HCT116 (cell line): Measurements from ENCODE around the gene WHRN. TPM values are rescaled to one million over a fixed set of nuclear protein-coding genes. Genes with fewer than 3 reads are reported as not detected.

ENCODE experiments used
- ATAC-seq: fragments of 200-7000 bp; cut with Tn5 transposase; 2 replicates; pipeline ENCODE4 v1.9.1; 2020; ENCODE audit warnings: mild to moderate bottlenecking, moderate library complexity
- BruUV-seq: library from RNA; stranded (reverse); fragments of 400-500 nt; replicated peaks from 2 replicates; lab custom pipeline; 2021; lab: Mats Ljungman, UMichigan
- CTCF ChIA-PET: fragments of 300-600 bp; sonication (Branson Sonifier 250); formaldehyde crosslinking; loops from one replicate; lab custom pipeline; 2021; ENCODE audit warnings: antibody characterized with exemption; lab: Charles Lee
- POLR2A ChIA-PET: fragments of 300-600, 350-600 bp; sonication (Branson Sonifier 250); formaldehyde crosslinking; loops from one replicate; lab custom pipeline; 2021; ENCODE audit warnings: antibody characterized with exemption; lab: Charles Lee
- RAD21 ChIA-PET, 2 experiments: fragments of 300-600 bp; sonication (Branson Sonifier 250); formaldehyde crosslinking; loops; one replicate each; lab custom pipeline; 2023; ENCODE audit warnings: low total read pairs in 2 of 2; ENCODE audit not compliant: uncharacterized antibody in 2 of 2, unreplicated experiment in 2 of 2, low non-redundant PET in 1 of 2; lab: Charles Lee
- DNase-seq: peaks from one replicate; pipeline ENCODE4 v3.0.0-alpha.2; 2010; ENCODE audit warnings: low read depth, low spot score
- H2AFZ ChIP-seq: fragments of 200-600 bp; shearing (Covaris generic), sonication (generic); 2 replicates; pipeline ENCODE4 v1.6.1; 2017; ENCODE audit warnings: low read depth, mixed run types, mixed read lengths, antibody characterized with exemption, low read length; ENCODE audit not compliant: poor library complexity, severe bottlenecking
- H3K27ac ChIP-seq: 2 replicates; pipeline ENCODE4 v1.5.1; 2012; ENCODE audit warnings: low read depth, low read length
- H3K27me3 ChIP-seq: fragments of 200-600 bp; sonication (generic); 2 replicates; pipeline ENCODE4 v1.6.1; 2016; ENCODE audit warnings: mixed run types, low read length, mixed read lengths; ENCODE audit not compliant: insufficient read depth
- H3K36me3 ChIP-seq, 2 experiments: fragments of 200-500 bp in 1 of 2; fragments of 200-600 bp in 1 of 2; sonication (Bioruptor generic) in 1 of 2; sonication (generic) in 1 of 2; 2 replicates each; pipeline versions ENCODE4 v1.5.1 to v1.6.1; 2014 to 2016; ENCODE audit warnings: low read length in 2 of 2, inconsistent platforms in 1 of 2, mixed read lengths in 1 of 2, mixed run types in 1 of 2; ENCODE audit not compliant: insufficient read depth in 2 of 2, control insufficient read depth in 1 of 2
- H3K4me1 ChIP-seq, 2 experiments: fragments of 200-600 bp in 1 of 2; sonication (generic) in 1 of 2; 2 replicates each; pipeline versions ENCODE4 v1.5.1 to v1.6.1; 2012 to 2017; ENCODE audit warnings: low read length in 2 of 2, inconsistent platforms in 1 of 2, mild to moderate bottlenecking in 1 of 2, mixed read lengths in 1 of 2, mixed run types in 1 of 2, moderate library complexity in 1 of 2; ENCODE audit not compliant: insufficient read depth in 2 of 2, control insufficient read depth in 1 of 2
- H3K4me2 ChIP-seq: fragments of 200-600 bp; sonication (generic); 2 replicates; pipeline ENCODE4 v1.6.1; 2017; ENCODE audit warnings: mixed run types, low read length, mixed read lengths
- H3K4me3 ChIP-seq, 2 experiments: fragments of 200-600 bp in 1 of 2; sonication (generic) in 1 of 2; replicated peaks in 1 of 2; 2 replicates each; pipeline ENCODE4 v1.5.1; 2011 to 2016; ENCODE audit warnings: low read length in 2 of 2, control low read depth in 1 of 2, low read depth in 1 of 2, mild to moderate bottlenecking in 1 of 2, mixed read lengths in 1 of 2, mixed run types in 1 of 2
- H3K79me2 ChIP-seq: fragments of 200-600 bp; sonication (generic); 2 replicates; pipeline ENCODE4 v1.6.1; 2017; ENCODE audit warnings: mild to moderate bottlenecking, mixed run types, low read length, moderate library complexity, mixed read lengths; ENCODE audit not compliant: insufficient read depth
- H3K9ac ChIP-seq: fragments of 200-600 bp; sonication (generic); 2 replicates; pipeline ENCODE4 v1.6.1; 2016; ENCODE audit warnings: low read length, mixed read lengths
- H3K9me2 ChIP-seq: fragments of 200-600 bp; sonication (generic), shearing (Covaris generic); 2 replicates; pipeline ENCODE4 v1.6.1; 2017; ENCODE audit warnings: mixed run types, mild to moderate bottlenecking, moderate library complexity; ENCODE audit not compliant: insufficient read depth
- H3K9me3 ChIP-seq, 2 experiments: fragments of 200-500 bp in 1 of 2; fragments of 200-600 bp in 1 of 2; sonication (Bioruptor generic) in 1 of 2; sonication (generic) in 1 of 2; 2 replicates each; pipeline ENCODE4 v1.6.1; 2014 to 2017; ENCODE audit warnings: low read length in 2 of 2, mixed read lengths in 2 of 2, inconsistent platforms in 1 of 2, low read depth in 1 of 2, mild to moderate bottlenecking in 1 of 2, mixed run types in 1 of 2, moderate library complexity in 1 of 2; ENCODE audit not compliant: control insufficient read depth in 1 of 2, insufficient read depth in 1 of 2
- H4K20me1 ChIP-seq: fragments of 200-600 bp; sonication (generic), shearing (Covaris generic); 2 replicates; pipeline ENCODE4 v1.6.1; 2017; ENCODE audit warnings: mixed run types, mild to moderate bottlenecking, moderate library complexity; ENCODE audit not compliant: insufficient read depth
- CBX3 ChIP-seq: IDR thresholded peaks from 2 replicates; pipeline ENCODE4 v1.6.1; 2012; ENCODE audit warnings: low read depth
- CTCF ChIP-seq, 3 experiments: fragments of 200-600 bp in 1 of 3; sonication (generic) in 1 of 3; IDR thresholded peaks in 2 of 3; conservative IDR thresholded peaks in 1 of 3; 2 replicates each; pipeline ENCODE4 v1.5.1; 2012 to 2017; ENCODE audit warnings: low read depth in 2 of 3, low read length in 2 of 3, antibody characterized with exemption in 1 of 3, borderline replicate concordance in 1 of 3, control low read depth in 1 of 3, mild to moderate bottlenecking in 1 of 3, mixed read lengths in 1 of 3, mixed run types in 1 of 3, moderate library complexity in 1 of 3; ENCODE audit not compliant: insufficient read depth in 1 of 3
- EGR1 ChIP-seq: IDR thresholded peaks from 2 replicates; pipeline ENCODE4 v1.6.1; 2012; ENCODE audit warnings: low read depth
- EZH2phosphoT487 ChIP-seq: fragments of 200-600 bp; IDR thresholded peaks from 2 replicates; pipeline ENCODE4 v1.6.1; 2018; ENCODE audit warnings: antibody characterized with exemption, borderline replicate concordance
- MAX ChIP-seq: IDR thresholded peaks from 2 replicates; pipeline ENCODE4 v1.6.1; 2012
- POLR2AphosphoS5 ChIP-seq: IDR thresholded peaks from 2 replicates; pipeline ENCODE4 v1.6.1; 2011; ENCODE audit warnings: mild to moderate bottlenecking, low read depth, low read length, moderate library complexity
- REST ChIP-seq: IDR thresholded peaks from 2 replicates; pipeline ENCODE4 v1.6.1; 2012; ENCODE audit warnings: low read depth
- intact Hi-C: fragments of 100-400 bp; cut with micrococcal nuclease; formaldehyde crosslinking; loops from 2 replicates; pipeline ENCODE4 v1.10.0; 2022
- total RNA-seq: library from RNA; stranded (reverse); gene quantifications from one replicate; pipeline ENCODE4 v1.2.1, GENCODE V29; 2021; ENCODE audit not compliant: unreplicated experiment

The WHRN gene
- total RNA-seq, 1 experiment from 2014 or later: 12.8 TPM

GRCh38 chr9:114383521-114384231, 121.6 kb downstream of the WHRN start:
- RAD21 ChIA-PET: no interaction called here
- DNase-seq (no peak), ATAC-seq (no peak)
- peaks cover 4 to 18% of the 10 kb centered on the region in 2 experiments; a peak in 2 of 4 replicates for H3K4me1 ChIP-seq
- H3K9me3 ChIP-seq: no peaks in the 10 kb centered on the region
- H3K9ac ChIP-seq: no peak overlapping the region
- no peaks in the 10 kb centered on the region for H3K36me3 ChIP-seq
- no peaks in the 10 kb centered on the region for H3K9me2 ChIP-seq
- no peaks in the 10 kb centered on the region for H3K27me3 ChIP-seq
- H2AFZ ChIP-seq: no peak overlapping the region
- H3K4me2 ChIP-seq: no peak overlapping the region
- TF ChIP-seq CBX3 (no peak), REST (no peak), EGR1 (no peak), EZH2phosphoT487 (no peak), POLR2AphosphoS5 (no peak), CTCF (IDR thresholded peaks at IDR 0.05 in 2 of 3, conservative IDR thresholded peaks at IDR 0.05 in 1 of 3; ENCODE audit: borderline replicate concordance in 1 of 3, insufficient read depth in 1 of 3, low read depth in 2 of 3, low read length in 2 of 3) (no peak), MAX (no peak)
- TF ChIP-seq, all 23 proteins: peak for 0
- H3K79me2 ChIP-seq: no peaks in the 10 kb centered on the region
- no peak overlapping the region for H3K27ac ChIP-seq
- BruUV-seq: no TSS peak
- intact Hi-C loops: no loop called here
- ChIA-PET POLR2A (no interaction called here), CTCF (no interaction called here)
- no peak overlapping the region for H3K4me3 ChIP-seq
- no peaks in the 10 kb centered on the region for H4K20me1 ChIP-seq
